Left renal cortex interstitium (tissue), 4 donors: ENCODE measurements around the gene SND1. TPM values are rescaled to one million over a fixed set of nuclear protein-coding genes. Genes with fewer than 3 reads are reported as not detected.

Source experiments
- DNase-seq, 4 donors: peaks; one replicate each; pipeline ENCODE4 v3.0.0-alpha.2; 2013; ENCODE audit warnings: low read depth in 4 of 4, low spot score in 2 of 4, missing footprints in 1 of 4
- polyA plus RNA-seq, 4 donors: library from polyadenylated mRNA; unstranded; fragments of 120-200 nt; gene quantifications; one replicate each; pipeline ENCODE4 v1.2.1, GENCODE V29; 2013; ENCODE audit not compliant: insufficient read length in 4 of 4

Gene SND1
- polyA plus RNA-seq, 4 donors, result 133 to 165 (median 139) TPM

- DNase-seq, result no peak
These were observed 327.2 kb downstream of the SND1 start for GRCh38 chr7:127979113-127979727.

- DNase-seq, result no peak
These were observed 327.7 kb downstream of the SND1 start for GRCh38 chr7:127979728-127980126.

- no peak for DNase-seq
These were observed 328.9 kb downstream of the SND1 start for GRCh38 chr7:127980901-127981300.

- DNase-seq, result no peak
These were observed 330.0 kb downstream of the SND1 start for GRCh38 chr7:127981965-127982364.

GRCh38 chr7:127983804-127984332, 331.9 kb downstream of the SND1 start:
- no peak for DNase-seq

GRCh38 chr7:127986581-127987521, 334.9 kb downstream of the SND1 start:
- no peak for DNase-seq

GRCh38 chr7:127988751-127989150, 336.8 kb downstream of the SND1 start:
- DNase-seq, result no peak

- DNase-seq, result no peak
These were observed 341.3 kb downstream of the SND1 start for GRCh38 chr7:127993317-127993716.

- no peak for DNase-seq
These were observed 342.0 kb downstream of the SND1 start for GRCh38 chr7:127993987-127994386.

- no peak for DNase-seq
These were observed 343.3 kb downstream of the SND1 start for GRCh38 chr7:127995156-127995880.

- DNase-seq, result no peak
These were observed 343.9 kb downstream of the SND1 start for GRCh38 chr7:127995881-127996215.

GRCh38 chr7:127996253-127997071, 344.5 kb downstream of the SND1 start:
- DNase-seq, result no peak

- DNase-seq, result no peak
These were observed 345.4 kb downstream of the SND1 start for GRCh38 chr7:127997226-127997922.

- no peak for DNase-seq
These were observed 346.7 kb downstream of the SND1 start for GRCh38 chr7:127998671-127999070.

- no peak for DNase-seq
These were observed 348.1 kb downstream of the SND1 start for GRCh38 chr7:128000048-128000447.

- no peak for DNase-seq
These were observed 348.9 kb downstream of the SND1 start for GRCh38 chr7:128000854-128001265.

- DNase-seq, result no peak
These were observed 351.2 kb downstream of the SND1 start for GRCh38 chr7:128003167-128003566.

GRCh38 chr7:128003787-128004186, 351.8 kb downstream of the SND1 start:
- no peak for DNase-seq

GRCh38 chr7:128004623-128005022, 352.6 kb downstream of the SND1 start:
- no peak for DNase-seq

- no peak for DNase-seq
These were observed 353.1 kb downstream of the SND1 start for GRCh38 chr7:128005117-128005516.
